HG03575 (cell line): Measurements from ENCODE around the gene HS2ST1.
"Not testable (repeated sequence)": the region's sequence is repeated elsewhere in the genome, so short reads cannot be mapped to it uniquely, and the experiment has no call there.

Experiments
- ATAC-seq: cut with Tn5 transposase; IDR thresholded peaks from one replicate; pipeline ENCODE4 v1.9.1; 2021; ENCODE audit not compliant: unreplicated experiment, insufficient number of reproducible peaks, low FRiP score; ENCODE audit errors: extremely low read depth

Gene HS2ST1

DNA sequence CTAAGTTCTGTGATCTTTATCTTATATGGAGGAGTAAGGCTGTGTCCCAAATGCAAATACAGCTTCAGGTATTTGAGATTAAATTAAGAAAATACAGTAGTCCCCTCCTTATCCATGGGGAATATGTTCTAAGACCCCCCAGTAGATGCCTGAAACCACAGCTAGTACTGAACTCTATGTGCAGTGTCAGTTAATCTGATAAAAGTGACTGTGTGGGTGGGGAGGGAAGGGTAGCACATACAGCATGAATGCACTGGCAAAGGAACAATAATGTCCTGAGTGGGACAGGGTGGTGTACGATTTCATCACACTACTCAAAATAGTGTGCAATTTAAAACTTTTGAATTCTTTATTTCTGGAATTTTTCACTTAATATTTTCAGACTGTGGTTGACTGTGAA is 83.1 kb downstream of the HS2ST1 start:
- ATAC-seq = no peak

DNA sequence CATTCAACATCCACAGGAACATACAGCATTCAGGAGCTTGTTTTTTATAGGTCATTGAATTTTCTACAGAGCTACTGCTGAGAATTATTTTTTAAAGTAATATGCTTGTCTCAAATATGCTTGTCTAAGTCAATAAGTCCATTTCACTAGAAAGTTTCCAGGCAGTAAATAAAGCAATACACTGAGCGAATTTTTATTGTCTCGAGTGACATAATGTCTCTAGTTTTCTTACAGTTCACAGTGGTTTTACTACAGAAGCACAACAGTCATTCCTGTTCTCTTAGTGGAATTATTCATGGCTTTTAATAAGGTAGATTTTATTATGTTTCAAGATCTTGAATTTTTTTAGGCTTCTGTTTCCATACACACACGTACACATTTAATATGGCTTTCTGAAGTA is 83.8 kb downstream of the HS2ST1 start:
- no peak for ATAC-seq

DNA sequence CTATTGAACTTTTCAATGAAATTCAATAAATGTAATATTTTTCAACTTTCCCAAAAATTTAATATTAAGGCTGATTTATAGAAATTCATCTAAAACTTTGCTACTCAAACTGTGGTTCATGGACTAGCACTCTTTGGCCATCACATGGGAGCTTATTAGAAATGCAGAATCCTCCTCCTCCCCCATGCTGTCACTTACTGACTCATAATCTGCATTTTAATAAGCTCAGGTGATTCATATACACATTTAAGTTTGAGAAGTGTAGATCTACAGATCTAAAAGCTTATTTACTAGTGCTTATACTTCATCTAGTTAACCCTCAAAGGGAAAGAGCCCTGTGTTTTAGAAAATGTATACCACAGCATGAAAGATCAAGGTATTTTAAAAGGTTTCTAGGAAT is 84.3 kb downstream of the HS2ST1 start:
- ATAC-seq = no peak

DNA sequence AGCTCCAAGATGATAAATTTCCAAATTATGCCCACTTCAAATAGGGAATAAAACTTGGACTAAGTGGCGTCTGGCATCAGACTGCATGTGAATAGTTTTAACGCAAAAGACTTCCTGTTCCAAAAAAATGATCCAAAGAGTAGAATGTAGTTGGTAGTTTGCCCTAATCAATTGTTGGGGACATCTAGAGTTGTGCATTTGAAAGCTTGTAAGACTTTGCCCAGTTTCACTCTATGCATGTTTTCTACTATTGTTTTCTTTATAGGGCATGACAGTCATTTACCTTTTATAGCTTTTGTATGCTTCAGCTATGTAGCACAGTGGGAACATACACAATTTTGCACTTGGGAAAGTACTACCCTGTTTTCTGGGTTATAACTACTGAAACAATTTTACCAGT is 86.0 kb downstream of the HS2ST1 start:
- ATAC-seq = no peak

DNA sequence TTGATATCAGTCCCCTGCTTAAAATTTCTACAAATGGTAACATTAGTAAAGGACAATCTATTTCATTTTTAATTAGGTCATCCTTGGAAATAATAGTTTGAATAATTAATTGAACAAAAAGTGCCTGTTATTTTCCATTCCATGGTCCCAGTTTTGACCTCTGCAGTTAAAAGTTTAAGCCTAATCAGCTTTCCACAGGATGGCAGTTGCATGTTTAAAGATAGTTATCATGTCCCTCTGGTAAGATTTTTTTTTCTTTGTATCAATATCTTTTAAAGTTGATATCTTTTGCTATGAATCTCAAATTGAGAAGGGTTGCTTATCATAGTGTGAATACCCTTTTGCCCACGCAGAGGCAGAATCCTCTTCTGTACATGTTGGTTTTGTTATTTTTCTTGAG is 90.4 kb downstream of the HS2ST1 start:
- ATAC-seq = no peak

DNA sequence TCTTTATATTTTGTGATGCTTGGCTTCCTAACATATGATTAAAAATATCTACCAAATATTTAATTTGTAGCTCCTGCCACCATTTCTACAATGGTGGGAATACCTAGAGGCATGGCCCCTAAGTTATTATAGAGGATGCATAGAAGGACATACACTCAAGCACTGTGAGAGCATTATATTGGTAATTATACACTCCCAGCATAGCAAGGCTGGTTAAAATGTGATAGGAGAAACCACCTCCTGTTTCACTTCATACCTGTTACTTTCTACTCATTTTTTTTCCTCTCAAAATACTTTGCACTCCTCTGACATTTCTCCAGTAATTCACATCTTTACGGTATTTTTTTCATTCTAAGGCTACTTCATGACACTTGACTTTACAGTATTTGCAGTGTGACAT is 92.9 kb downstream of the HS2ST1 start:
- no peak for ATAC-seq

DNA sequence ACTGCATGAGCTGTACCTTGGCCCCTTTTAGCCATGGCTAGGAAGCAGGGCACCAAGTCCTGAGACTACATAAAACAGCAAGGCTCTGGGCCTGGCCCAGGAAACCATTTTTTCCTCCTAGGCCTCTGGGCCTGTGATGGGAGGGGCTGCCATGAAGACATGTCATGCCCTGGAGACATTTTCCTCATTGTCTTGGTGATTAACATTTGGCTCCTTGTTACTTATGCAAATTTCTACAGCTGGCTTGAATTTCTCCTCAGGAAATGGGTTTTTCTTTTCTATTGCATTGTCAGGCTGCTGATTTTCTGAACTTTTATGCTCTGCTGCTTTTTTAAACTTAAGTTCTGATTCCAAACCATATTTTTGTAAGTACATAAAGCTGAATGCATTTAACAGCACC is 99.0 kb downstream of the HS2ST1 start:
- not testable (repeated sequence) for ATAC-seq

DNA sequence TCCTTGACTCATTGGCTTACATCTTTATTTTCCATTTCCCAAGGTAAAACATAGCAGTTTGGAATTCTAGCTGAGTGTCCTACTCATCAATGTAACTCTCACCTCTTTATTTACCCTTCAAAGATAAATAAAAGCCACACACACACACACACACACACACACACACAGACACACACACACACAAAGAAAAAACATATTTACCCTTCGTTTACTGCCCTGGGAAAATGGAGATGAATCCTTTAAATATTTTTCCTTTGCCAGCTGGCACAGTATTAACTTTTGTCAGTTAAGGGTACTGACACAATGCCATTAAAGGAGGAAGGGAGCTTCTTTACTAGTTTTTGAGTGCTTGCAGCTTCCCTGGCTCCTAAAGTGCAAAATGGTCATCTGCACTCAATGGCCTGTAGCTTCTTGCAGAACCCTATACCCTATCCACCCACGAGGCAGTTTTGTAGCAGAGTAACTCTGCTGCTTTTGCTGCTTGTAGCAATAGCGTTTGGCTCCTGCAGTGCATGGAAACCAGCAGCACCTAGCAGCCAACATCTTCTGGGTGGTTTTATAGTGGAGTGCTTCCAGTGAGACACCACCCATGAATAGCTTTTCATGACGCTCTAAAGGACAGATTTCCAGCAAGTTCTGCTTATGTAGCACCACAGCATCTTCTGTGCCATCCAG is 103.7 kb downstream of the HS2ST1 start:
- ATAC-seq = no peak

DNA sequence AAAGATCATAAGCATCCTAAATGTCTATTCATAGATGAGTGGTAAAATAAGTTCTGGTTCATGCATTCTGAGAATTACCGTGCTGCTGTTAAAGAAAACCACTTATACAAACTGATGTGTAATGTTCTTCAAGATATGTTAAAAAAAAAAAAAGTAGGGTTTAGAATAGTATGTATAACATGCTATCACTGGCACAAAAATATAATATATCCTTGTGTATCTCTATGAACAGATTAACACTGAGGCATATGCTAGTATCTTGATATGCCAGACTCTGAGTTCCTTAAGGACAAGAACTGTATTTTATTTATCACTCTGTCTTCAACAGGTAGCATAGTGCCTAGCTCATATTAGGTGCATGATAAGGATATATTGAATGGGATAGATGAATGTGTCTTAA is 108.9 kb downstream of the HS2ST1 start:
- no peak for ATAC-seq

DNA sequence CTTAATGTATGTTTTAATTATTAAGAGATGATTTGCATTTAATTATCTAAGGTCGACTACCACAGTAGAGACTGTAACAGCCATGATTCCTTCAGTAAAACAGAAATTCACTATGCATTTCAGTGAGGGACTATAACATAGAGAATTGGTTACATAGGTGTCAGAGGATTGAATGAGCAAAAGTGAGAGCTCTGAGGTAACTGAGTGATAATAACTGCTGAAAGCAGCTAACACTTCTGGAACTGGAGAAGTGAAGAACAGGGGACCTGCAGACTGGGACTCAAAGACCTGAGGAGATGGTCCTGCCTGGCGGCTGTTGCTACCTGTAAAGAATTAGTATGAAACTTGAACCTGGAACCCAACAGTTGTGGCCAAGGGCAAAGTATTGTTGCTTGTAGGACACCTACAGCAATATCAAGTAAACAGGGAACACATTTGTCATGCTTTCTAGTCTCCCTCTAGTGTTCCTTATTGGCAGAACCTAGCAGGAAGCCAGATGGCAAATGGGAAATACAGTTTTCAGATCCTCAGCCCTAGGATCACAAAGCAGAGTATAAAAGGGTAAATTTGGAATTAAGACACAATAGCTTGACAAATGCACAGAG is 110.6 kb downstream of the HS2ST1 start:
- peak; percentile 63 for ATAC-seq

DNA sequence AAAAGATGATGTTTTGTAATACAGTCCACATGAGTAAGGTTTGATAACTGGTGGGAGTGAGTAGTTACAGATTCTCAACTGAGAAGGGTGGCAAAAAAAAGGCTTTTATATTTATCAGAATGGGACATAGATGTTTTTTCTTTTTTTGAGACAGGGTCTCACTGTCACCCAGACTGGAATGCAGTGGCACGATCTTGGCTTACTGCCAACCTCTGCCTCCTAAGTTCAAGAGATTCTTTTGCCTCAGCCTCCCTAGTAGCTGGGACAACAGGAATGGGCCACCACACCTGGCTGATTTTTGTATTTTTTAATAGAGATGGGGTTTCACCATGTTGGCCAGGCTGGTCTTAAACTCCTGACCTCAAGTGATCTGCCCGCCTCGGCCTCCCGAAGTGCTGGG is 113.1 kb downstream of the HS2ST1 start:
- not testable (repeated sequence) for ATAC-seq

DNA sequence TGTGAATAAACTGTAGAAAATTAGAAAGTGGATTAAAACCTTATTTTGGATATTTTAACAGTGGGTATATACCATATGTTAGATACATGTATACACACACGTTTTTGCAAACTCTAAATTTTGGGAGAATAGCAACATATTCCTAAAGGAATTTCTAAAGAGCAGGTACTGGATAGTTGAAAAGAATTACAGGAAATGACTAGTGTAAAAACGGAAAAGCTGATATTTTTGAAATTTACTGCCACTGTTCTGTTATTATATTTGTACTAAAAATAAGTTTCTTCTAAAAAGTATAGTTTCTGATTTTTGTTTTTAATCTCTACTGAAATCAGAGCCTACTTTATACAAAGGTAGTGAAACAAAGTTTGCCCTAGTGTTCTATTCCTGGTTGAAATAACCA is 114.1 kb downstream of the HS2ST1 start:
- no peak for ATAC-seq

DNA sequence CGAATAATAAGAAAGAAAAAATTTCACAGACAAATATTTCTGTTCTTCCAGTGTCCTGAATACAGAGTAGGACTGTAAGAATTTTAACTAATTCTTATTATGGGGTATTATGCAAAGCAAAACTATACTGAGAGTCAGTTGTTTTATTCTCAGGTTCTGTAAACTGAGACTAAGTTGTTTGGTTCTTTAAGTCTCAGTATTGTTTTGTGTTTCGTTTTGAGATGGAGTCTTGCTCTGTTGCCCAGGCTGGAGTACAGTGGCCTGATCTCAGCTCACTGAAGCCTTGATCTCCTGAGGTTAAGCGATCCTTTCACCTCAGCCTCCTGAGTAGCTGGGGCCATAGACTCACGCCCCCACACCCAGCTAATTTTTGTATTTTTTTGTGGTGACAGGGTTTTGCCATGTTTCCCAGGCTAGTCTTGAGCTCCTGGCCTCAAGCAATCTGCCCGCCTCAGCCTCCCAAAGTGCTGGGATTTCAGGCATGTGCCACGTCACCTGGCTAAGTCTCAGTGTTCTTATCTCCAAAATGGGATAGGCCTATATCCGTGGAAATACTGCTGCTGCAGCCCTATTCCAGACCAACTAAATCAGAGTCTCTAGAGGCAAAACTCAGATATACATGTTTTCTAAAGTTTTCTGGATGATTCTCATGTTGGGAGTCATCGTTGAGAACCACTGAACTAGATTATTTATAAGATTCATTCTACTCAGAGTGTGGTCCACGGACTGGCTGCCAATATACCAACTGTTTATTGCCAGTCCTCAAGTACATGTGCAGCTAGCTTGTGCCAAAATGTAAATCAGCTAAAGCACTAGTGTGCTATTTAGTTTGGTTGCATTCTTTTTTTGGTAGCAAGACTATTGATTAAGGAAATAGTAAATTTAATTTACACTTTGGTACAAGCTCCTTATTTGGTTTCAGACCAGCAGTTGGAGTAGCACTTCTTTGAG is 116.6 kb downstream of the HS2ST1 start:
- ATAC-seq = peak; percentile 75

DNA sequence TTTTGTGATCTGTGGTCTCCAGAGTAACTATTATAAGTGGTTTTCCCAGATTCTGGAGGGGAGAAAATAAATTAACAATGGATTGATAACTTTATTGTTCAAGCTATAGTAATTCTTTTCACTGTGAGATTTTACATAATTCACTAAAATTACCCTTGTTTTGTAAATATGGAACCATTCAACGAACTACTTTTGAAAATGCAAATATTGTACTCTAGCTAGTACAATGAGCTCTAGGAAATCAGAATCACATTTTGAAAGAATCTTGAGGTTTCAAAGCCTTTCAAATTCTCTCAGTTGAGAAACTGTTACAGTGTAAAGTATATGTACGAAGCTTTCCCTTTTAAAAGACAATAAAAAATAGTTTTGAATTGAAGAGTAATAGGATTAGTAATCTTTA is 119.9 kb downstream of the HS2ST1 start:
- ATAC-seq = no peak

DNA sequence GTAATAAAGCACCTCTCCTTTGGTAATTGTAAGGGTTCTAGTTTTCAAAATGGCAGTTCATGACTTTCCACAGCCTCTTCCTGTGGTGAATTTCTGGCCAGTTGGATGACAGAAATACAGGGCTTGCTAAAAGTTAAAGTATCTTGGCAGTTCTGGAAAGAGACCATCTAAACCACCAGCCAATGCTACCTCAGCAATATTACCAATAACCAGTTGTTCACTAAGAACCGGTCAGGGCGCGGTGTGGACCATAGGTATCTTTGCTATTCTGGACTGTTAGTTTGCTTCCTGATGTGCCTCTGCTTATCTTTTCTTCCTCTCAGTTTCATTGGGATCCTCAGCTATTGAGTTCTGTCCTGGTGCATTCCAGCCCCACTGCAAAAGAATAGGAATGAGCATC is 124.7 kb downstream of the HS2ST1 start:
- no peak for ATAC-seq

DNA sequence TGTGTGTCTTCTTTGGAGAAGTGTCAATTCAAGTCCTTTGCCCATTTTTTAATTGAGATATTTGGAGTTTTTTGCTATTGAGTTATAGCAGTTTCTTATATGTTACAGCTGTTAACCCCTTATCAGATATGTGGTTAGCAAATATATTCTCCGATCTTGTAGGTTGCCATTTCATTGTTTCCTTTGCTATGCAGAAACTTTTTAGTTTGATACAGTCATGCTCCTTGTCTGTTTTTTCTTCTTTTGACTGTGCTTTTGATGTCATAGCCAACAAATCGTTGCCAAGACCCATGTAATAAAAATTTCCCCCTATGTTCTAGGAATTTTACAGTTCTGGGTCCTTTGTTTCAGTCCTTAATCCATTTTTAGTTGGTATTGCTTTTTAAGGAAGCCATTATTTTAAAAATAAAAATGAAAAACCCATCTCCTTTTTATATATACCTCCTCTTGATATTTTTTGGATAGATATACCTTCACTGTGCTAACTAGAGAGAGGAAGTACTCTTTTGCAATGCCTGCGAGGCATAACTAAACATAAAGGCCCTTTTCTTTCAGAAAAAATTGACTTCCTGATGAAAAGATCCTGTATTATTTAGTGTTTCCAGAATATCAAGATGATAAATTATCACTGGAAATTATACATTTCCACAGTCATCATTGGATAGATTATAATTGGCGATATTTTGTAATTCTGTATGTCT is 127.8 kb downstream of the HS2ST1 start:
- no peak for ATAC-seq

DNA sequence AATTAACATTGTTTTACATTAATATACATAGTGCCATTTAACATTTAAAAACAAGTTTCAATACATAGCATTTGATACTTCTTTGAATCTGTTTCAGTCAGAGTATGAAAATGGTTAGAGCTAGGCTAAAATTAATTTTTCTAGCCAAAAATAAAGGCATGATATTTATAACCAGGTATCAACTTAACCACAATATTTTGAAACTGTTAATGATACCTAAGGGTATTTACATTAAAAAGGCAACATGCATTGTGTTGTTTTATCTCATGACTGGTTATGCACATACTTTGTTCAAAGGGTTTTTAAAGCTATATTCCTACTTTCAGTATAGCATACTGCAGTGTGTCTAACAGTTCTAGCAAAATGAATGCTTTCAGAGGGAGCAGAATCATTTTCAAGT is 130.0 kb downstream of the HS2ST1 start:
- peak; percentile 23 for ATAC-seq

DNA sequence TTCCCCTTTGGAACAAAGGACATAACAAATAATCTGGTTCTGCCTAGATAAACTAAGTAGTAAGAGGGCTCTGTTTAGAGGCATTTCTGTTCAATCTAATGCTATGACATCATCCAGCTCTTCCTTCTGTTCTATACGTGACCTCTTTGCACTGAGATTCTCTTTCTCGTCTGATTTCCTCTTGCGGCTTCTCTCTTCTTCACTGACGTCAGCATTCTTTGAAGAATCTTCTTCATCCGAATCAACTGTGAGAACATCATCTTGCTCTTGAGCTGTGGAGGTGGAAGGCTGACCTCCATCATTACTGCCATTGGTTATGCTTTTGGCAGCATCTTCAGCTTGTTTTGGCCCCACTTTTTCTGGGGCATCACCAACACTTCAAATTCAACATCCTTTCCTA is 130.4 kb downstream of the HS2ST1 start:
- ATAC-seq = peak; percentile 44

DNA sequence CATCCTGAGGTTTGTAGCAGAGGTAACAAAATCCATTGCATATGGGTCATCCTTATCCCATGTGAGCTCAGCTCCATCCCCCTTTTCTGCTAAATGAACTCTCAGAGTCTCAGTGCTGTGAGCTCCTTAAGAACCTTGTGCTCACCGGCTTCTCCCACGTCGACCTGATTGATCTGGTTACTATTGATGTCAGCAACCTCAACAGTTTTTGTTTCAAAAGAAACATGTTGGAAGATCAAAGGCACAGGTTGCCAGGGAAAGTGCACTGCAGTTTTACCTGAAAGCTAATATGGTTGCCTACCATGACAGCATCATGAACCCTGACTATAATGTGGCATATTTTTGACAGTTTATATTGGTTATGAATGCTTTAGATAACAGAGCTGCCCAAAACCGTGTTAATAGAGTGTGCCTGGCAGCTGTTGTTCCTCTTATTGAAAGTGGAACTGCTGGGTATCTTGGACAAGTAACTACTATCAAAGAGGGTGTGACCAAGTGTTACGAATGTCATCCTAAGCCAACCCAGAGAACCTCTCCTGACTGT is 131.4 kb downstream of the HS2ST1 start:
- ATAC-seq = no peak
